Kidney (tissue), 14 donors: ENCODE measurements around the gene CTNND2. TPM values are rescaled to one million over a fixed set of nuclear protein-coding genes. Genes with fewer than 3 reads are reported as not detected.

ENCODE experiments used
- DNase-seq, 5 donors: peaks; one replicate each; pipeline ENCODE4 v3.0.0-alpha.2; 2013 to 2020
- FAIRE-seq: peaks from 2 replicates; lab custom pipeline; 2012; peaks lifted over from hg19 to GRCh38; lab: Jason Lieb, UNC
- H3K27ac ChIP-seq, 2 donors: one replicate each; pipeline ENCODE4 v1.7.0; 2013; ENCODE audit warnings: low read depth in 2 of 2, low read length in 2 of 2, inconsistent platforms in 1 of 2
- H3K27me3 ChIP-seq: one replicate; pipeline ENCODE4 v1.7.1; 2013; ENCODE audit warnings: low read length, inconsistent platforms; ENCODE audit not compliant: control insufficient read depth, insufficient read depth
- H3K36me3 ChIP-seq, 3 donors: one replicate each; pipeline versions ENCODE4 v1.7.0 to v1.7.1; 2013; ENCODE audit warnings: low read length in 3 of 3, control low read depth in 1 of 3, inconsistent platforms in 1 of 3; ENCODE audit not compliant: insufficient read depth in 3 of 3, control insufficient read depth in 2 of 3
- H3K4me1 ChIP-seq, 3 donors: one replicate each; pipeline versions ENCODE4 v1.7.0 to v1.7.1; 2013; ENCODE audit warnings: low read length in 3 of 3, inconsistent platforms in 1 of 3, low read depth in 1 of 3; ENCODE audit not compliant: control insufficient read depth in 2 of 3, insufficient read depth in 2 of 3
- H3K4me3 ChIP-seq, 3 donors: one replicate each; pipeline versions ENCODE4 v1.7.0 to v1.8.1; 2013; ENCODE audit warnings: low read length in 3 of 3, control low read depth in 1 of 3, inconsistent platforms in 1 of 3
- H3K9ac ChIP-seq, 3 donors: one replicate each; pipeline versions ENCODE4 v1.7.0 to v1.7.1; 2013; ENCODE audit warnings: low read length in 3 of 3, control low read depth in 1 of 3, inconsistent platforms in 1 of 3
- H3K9me3 ChIP-seq, 3 donors: one replicate each; pipeline versions ENCODE4 v1.7.0 to v1.7.1; 2013; ENCODE audit warnings: low read length in 3 of 3, control low read depth in 1 of 3, inconsistent platforms in 1 of 3; ENCODE audit not compliant: control insufficient read depth in 2 of 3, insufficient read depth in 1 of 3
- CTCF ChIP-seq: IDR thresholded peaks from 3 replicates; pipeline ENCODE4 v1.5.1; 2012; ENCODE audit warnings: mild to moderate bottlenecking, moderate library complexity, borderline replicate concordance; ENCODE audit not compliant: insufficient read depth; ENCODE audit errors: extremely low read depth
- intact Hi-C: fragments of 100-400 bp; cut with DNase I; formaldehyde crosslinking; loops from one replicate; pipeline ENCODE4 v1.11.1; 2022
- polyA plus RNA-seq: library from polyadenylated mRNA; stranded (reverse); fragments of 350-450 nt; fragmentation: Illumina TruSeq; extraction: RNeasy Lipid Tissue Mini Kit (QIAGEN cat#74804); gene quantifications from one replicate; pipeline ENCODE4 v1.2.3, GENCODE V29; 2014; ENCODE audit warnings: low read depth, low replicate concordance; ENCODE audit not compliant: insufficient read depth
- total RNA-seq: library from RNA; stranded (reverse); fragmentation: NEBNext Ultra II Directional; extraction: Animal tissue kit (Norgen Biotek cat#: 25700); gene quantifications from one replicate; pipeline ENCODE4 v1.2.1, GENCODE V29; 2021
- donor health status: control.
- donor health status: control.
- donor health status: control.
- donor health status: control.
- donor health status: control.
- donor health status: DM: yes; HTN: yes; CAD: no.
- donor health status: Normal renal cell carcinoma (clear cell type).

CTNND2 gene
- total and polyA plus RNA-seq, 2 donors from 2014 or later, result 0.15 to 0.79 TPM

DNA sequence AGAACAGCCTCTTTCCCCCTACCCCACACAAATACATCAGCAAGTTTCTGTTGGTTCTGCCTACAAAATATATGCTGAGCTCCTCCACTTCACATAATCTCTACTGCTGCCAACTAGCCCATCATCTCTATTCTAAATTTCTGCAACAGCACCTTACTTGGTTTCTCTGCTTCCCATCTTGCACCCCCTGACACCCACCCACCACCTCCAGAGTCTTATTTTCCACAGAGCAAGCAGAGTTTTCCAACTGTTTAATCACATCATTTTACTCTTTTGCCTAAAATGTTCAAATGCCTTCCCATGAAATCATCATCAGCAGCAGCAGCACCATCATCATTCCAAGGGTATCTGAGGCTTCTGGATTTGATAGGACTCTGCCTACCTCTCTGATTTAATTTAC, 295.7 kb downstream of the CTNND2 start:
- Histone ChIP-seq H3K27ac (no peak overlapping the region), H3K36me3 (no peaks in the 10 kb centered on the region), H3K9ac (no peak overlapping the region), H3K9me3 (no peaks in the 10 kb centered on the region), H3K4me3 (no peak overlapping the region), H3K4me1 (no peaks in the 10 kb centered on the region), H3K27me3 (no peaks in the 10 kb centered on the region)
- FAIRE-seq (no peak), DNase-seq (no peak)
- intact Hi-C loops, result no loop called here
- TF ChIP-seq CTCF, result no peak

DNA sequence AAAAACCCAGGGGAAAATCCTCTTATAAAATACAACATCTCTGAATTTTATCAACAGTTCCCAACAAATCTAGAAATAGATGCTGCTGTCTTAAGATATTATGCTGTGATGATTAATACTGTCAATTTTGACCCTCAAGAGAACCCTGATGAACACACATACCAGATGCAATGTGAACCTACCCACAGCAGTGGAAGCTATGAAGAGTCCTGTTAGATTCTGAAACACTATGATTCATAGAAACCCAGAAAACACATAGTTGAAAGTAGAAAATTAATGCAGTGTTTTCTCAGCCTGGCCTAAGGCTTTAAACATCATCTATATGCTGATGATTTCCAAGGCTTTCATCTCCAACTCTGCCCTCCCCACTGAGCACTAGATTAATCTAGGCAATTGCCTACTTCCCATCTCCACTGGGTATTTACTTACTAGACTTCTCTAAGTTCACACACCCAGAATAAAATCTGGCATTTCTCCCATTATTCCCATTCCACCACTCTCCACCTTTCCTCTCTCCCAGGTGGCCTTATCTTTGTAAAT, 296.2 kb downstream of the CTNND2 start:
- Histone ChIP-seq H3K27ac (no peak overlapping the region), H3K27me3 (no peaks in the 10 kb centered on the region), H3K36me3 (no peaks in the 10 kb centered on the region), H3K9ac (no peak overlapping the region), H3K4me3 (no peak overlapping the region), H3K4me1 (no peaks in the 10 kb centered on the region), H3K9me3 (no peaks in the 10 kb centered on the region)
- DNase-seq, result no peak
- no peak for FAIRE-seq
- intact Hi-C loops, result no loop called here
- TF ChIP-seq CTCF, result no peak

DNA sequence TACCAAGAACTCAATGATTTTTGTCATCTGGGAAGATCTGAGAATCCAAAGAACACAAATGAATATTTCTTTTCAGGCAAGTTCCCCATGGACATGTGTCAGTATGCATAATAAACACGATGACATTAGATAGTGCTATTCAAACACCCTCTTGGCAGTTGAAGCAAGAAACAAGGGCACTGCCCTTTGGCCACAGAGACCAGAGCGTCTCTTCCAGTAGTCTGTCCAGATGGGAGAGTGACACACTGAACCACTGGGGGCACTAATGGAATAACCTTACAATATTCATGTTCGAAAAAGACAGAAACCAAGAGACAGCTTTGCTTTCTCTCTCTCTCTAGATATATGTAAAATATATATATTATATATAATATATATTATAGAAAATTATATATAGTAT, 301.9 kb downstream of the CTNND2 start:
- no peak for FAIRE-seq
- Histone ChIP-seq H3K36me3 (no peaks in the 10 kb centered on the region), H3K27me3 (no peaks in the 10 kb centered on the region), H3K4me3 (no peak overlapping the region), H3K27ac (no peak overlapping the region), H3K4me1 (no peaks in the 10 kb centered on the region), H3K9ac (no peak overlapping the region), H3K9me3 (no peaks in the 10 kb centered on the region)
- TF ChIP-seq CTCF, result no peak
- no peak for DNase-seq
- intact Hi-C loops, result no loop called here

DNA sequence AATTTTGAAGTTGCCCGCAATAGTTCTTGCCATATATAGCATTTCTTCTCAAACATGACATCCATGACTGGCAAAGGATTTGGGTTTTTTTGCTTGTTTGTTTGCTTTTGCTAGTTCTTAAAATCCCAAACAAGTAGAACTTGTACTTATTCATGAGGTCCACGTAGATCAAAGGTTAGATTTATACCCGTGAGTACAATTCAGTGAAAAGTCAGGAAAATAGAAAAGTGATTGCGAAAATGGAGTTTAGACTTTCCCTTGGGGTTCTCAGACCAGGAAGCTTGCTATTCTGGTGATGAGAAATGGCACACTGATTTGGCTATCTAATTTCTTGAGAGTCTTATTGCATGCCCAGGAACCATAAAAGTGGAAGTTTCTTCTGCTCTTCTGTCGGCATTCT, 304.7 kb downstream of the CTNND2 start:
- no peaks in the 10 kb centered on the region for H3K36me3 ChIP-seq
- H3K4me3 ChIP-seq, result no peak overlapping the region
- no peak for TF ChIP-seq CTCF
- no peaks in the 10 kb centered on the region for H3K9me3 ChIP-seq
- H3K4me1 ChIP-seq, result no peaks in the 10 kb centered on the region
- no peak overlapping the region for H3K27ac ChIP-seq
- DNase-seq (no peak), FAIRE-seq (no peak)
- no peaks in the 10 kb centered on the region for H3K27me3 ChIP-seq
- H3K9ac ChIP-seq, result no peak overlapping the region
- intact Hi-C loops, result no loop called here
